Activated naive CD8-positive, alpha-beta T cell treated with anti-CD3 and anti-CD28 coated beads for 36 hours (primary cell): ENCODE results near the gene RBM47. TPM values are rescaled to one million over a fixed set of nuclear protein-coding genes. Genes with fewer than 3 reads are reported as not detected.

Source experiments
- DNase-seq: peaks from one replicate; pipeline ENCODE4 v3.0.0; 2021
- H3K27ac Mint-ChIP-seq: one replicate; pipeline ENCODE4 v1.8.0; 2022; ENCODE audit warnings: mild to moderate bottlenecking, moderate library complexity, mixed read lengths
- H3K27me3 Mint-ChIP-seq: one replicate; pipeline ENCODE4 v1.8.0; 2022; ENCODE audit warnings: mild to moderate bottlenecking, mixed read lengths
- H3K36me3 Mint-ChIP-seq: one replicate; pipeline ENCODE4 v1.8.0; 2021; ENCODE audit warnings: mild to moderate bottlenecking, mixed read lengths
- H3K4me1 Mint-ChIP-seq: one replicate; pipeline ENCODE4 v1.8.0; 2021; ENCODE audit warnings: mixed read lengths
- H3K4me3 Mint-ChIP-seq: one replicate; pipeline ENCODE4 v1.8.0; 2022; ENCODE audit warnings: mild to moderate bottlenecking, moderate library complexity, mixed read lengths
- H3K9me3 Mint-ChIP-seq: one replicate; pipeline ENCODE4 v1.8.0; 2022; ENCODE audit warnings: mixed read lengths
- total RNA-seq, 2 experiments: library from RNA; stranded (reverse); gene quantifications; one replicate each; pipeline ENCODE4 v1.2.3, GENCODE V29; 2021

The RBM47 gene
- total RNA-seq, 2 experiments from 2014 or later: 0.16 to 0.22 TPM

DNA sequence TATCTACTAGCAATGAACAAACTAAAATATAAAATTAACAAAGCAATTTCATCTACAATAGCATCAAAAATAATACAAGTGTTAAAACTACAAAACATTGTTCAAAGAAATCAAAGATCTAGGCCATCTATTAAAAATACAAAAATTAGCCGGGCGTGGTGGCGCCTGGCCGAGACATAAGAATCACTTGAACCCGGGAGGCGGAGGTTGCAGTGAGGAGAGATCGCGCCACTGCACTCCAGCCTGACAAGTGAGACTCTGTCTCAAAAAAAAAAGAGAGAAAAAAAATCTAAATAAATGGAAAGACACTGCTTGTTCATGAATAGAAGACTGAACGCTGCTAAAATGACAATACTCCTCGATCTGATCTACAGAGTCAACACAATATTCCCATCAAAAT lies 139.2 kb downstream of the RBM47 start:
- Mint-ChIP-seq H3K27ac (no peak overlapping the region), H3K4me1 (peaks cover 2% of the 10 kb centered on the region), H3K4me3 (no peak overlapping the region), H3K27me3 (no peaks in the 10 kb centered on the region), H3K9me3 (no peaks in the 10 kb centered on the region), H3K36me3 (no peaks in the 10 kb centered on the region)
- no peak for DNase-seq

DNA sequence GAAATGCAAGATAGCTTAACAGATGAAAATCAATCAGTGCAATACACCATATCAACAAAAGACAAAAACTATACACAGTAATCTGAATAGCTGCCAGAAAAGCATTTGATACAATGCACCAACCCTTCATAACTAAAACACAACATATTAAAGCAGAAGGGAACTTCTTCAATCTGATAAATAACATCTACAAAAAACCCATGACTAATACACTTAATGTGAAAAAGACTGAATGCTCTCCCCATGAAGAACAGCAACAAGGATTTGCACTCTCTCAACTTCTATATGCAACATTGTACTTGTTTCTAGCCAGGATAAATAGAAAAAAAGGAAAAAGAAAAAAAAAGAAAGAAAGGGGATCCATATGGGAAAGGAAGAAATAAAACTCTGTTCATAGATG lies 139.7 kb downstream of the RBM47 start:
- no peak for DNase-seq
- Mint-ChIP-seq H3K4me3 (no peak overlapping the region), H3K27ac (no peak overlapping the region), H3K9me3 (no peaks in the 10 kb centered on the region), H3K27me3 (no peaks in the 10 kb centered on the region), H3K4me1 (peaks cover 2% of the 10 kb centered on the region), H3K36me3 (no peaks in the 10 kb centered on the region)

DNA sequence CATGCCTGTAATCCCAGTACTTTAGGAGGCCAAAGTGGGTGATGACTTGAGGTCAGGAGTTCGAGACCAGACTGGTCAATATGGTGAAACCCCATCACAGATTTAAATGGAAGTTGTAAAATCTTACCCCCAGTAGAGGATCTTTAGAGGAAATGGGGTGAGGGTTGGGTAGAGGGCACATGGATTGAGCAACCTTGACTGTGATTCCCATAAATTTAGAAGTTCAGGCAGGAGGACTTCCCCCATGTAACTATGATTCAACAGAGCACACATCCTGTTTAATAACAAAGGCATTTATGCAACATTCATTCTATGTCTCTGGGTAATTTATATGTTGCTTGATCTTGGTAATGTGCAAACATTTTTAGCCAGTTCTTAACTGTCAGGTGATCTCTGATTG lies 143.1 kb downstream of the RBM47 start:
- no peak for DNase-seq
- Mint-ChIP-seq H3K36me3 (no peaks in the 10 kb centered on the region), H3K27me3 (peaks cover 10% of the 10 kb centered on the region), H3K27ac (no peak overlapping the region), H3K4me1 (peaks cover 2% of the 10 kb centered on the region), H3K9me3 (no peaks in the 10 kb centered on the region), H3K4me3 (no peak overlapping the region)

DNA sequence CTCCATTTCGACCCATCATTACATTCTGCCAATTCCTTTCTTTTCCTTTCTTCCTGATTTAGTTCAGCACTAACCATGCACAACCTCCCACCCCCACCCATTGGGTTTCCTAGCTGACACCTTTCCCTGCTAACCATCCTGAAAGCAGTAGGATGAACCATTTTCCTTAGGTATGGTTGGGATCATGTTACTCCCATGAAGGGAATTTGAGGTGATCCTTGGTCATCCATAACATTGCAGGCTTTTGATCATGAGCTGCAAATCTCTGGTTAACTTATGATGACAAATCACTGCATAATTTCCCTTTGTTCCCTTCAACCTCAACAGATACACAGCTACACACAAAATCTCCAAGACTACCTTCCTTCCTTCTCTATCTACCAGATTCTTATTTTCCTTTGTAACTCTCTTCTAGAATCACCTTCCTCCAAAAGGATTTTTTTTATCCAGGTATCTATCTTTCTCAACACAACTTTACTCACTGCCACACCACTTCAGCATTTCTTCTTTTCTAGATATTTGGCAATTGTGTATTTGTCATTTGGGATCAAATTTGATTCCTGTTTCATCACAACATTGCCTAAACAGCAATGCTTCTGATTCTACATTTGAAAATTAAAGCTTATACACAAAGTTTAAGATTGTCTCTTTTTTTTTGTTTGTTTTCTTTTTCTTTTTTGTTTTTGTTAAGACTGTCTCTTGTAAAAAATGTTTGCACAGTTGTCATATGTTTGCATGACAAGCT lies 145.1 kb downstream of the RBM47 start:
- Mint-ChIP-seq H3K4me1 (peaks cover 2% of the 10 kb centered on the region), H3K9me3 (no peaks in the 10 kb centered on the region), H3K27me3 (peaks cover 14% of the 10 kb centered on the region), H3K36me3 (no peaks in the 10 kb centered on the region), H3K4me3 (no peak overlapping the region), H3K27ac (no peak overlapping the region)
- DNase-seq: no peak

DNA sequence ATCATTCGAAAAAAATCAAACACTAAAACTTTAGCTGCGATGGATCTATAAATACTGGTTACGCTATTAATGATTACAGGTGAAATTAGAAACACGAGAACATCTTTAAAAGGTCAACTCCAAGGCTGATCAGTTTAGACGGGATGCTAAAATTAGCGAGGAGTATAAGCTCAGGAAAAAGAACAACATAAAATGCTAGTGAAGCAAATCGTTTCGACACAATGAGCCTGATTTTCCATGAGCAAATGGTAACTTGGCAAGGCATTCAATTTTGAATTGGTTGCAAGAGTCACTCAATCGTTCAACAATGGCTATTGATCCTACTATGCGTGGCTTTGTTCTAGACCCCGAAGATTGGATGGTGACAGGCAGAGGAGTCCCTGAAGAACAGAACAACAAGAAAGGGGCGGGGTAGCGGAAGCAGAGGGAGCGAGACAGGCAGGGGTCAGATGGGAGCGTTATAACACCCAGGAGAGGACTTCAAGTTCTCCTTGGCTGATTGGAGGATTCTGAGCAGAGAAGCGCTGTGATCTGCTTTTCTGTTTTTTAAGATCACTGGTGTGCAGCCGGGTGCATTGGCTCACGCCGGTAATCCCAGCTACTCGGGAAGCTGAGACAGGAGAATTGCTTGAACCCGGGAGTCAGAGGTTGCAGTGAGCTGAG lies 146.5 kb downstream of the RBM47 start:
- H3K27me3 Mint-ChIP-seq: peaks cover 14% of the 10 kb centered on the region
- H3K36me3 Mint-ChIP-seq: no peaks in the 10 kb centered on the region
- DNase-seq: no peak
- peaks cover 2% of the 10 kb centered on the region for H3K4me1 Mint-ChIP-seq
- no peaks in the 10 kb centered on the region for H3K9me3 Mint-ChIP-seq
- no peak overlapping the region for H3K27ac Mint-ChIP-seq
- no peak overlapping the region for H3K4me3 Mint-ChIP-seq

DNA sequence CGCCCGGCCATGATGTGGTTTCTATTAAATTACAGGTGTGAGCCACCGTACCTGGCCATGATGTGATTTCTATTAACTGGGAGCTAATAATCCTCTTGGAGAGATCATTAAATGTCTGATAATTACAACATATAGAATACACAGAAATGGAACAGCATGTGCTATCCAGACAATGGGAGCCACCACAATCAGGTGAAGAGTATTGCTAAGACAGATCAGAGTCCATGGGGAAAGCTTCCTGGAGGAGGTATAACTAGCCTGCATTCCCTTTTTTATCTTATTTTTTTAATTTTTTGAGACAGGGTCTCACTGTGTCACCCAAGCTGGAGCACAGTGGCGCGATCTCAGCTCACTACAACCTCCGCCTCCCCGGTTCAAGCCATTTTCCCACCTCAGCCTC lies 147.7 kb downstream of the RBM47 start:
- Mint-ChIP-seq H3K4me3 (no peak overlapping the region), H3K36me3 (no peaks in the 10 kb centered on the region), H3K9me3 (no peaks in the 10 kb centered on the region), H3K4me1 (peaks cover 2% of the 10 kb centered on the region), H3K27ac (no peak overlapping the region), H3K27me3 (peaks cover 14% of the 10 kb centered on the region)
- no peak for DNase-seq

DNA sequence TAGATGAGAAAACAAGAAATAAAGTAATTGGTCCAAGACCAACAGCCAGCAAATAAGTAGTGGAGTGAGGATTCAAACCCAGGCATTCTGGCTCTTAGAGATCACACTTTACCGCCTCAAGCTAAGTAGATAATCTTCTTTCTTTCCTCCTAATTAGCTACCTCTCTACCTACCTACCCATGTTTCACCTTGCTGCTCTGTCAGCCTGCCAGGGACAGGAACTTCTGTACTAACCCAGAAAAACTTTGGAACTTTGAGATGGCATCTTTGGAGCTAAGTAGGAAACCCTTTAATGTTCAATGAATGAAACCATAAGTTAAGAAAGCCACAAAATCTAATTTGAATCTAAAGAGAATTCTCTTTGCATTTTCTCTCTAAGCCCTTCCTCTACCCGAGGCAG lies 149.4 kb downstream of the RBM47 start:
- Mint-ChIP-seq H3K9me3 (no peaks in the 10 kb centered on the region), H3K27me3 (peaks cover 14% of the 10 kb centered on the region), H3K36me3 (no peaks in the 10 kb centered on the region), H3K4me3 (no peak overlapping the region), H3K27ac (no peak overlapping the region), H3K4me1 (peaks cover 3% of the 10 kb centered on the region)
- DNase-seq: no peak

DNA sequence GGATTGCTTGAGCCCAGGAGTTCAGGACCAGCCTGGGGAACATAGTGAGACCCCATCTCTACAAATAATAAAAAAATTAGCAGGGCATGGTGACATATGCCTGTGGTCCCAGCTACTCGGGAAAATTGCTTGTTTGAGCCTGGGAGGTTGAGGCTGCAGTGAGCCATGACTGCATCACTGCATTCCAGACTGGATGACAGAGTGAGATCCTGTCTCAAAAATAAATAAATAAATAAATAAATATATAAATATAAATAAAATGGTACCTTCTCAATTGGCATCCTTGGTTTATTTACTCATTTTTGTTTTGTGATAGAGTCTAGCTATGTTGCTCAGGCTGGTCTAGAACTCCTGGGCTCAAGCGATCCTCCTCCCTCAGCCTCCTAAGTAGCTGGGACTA lies 150.3 kb downstream of the RBM47 start:
- Mint-ChIP-seq H3K4me1 (peaks cover 5% of the 10 kb centered on the region), H3K9me3 (no peaks in the 10 kb centered on the region), H3K36me3 (no peaks in the 10 kb centered on the region), H3K27me3 (peaks cover 12% of the 10 kb centered on the region), H3K4me3 (no peak overlapping the region), H3K27ac (no peak overlapping the region)
- DNase-seq: no peak

DNA sequence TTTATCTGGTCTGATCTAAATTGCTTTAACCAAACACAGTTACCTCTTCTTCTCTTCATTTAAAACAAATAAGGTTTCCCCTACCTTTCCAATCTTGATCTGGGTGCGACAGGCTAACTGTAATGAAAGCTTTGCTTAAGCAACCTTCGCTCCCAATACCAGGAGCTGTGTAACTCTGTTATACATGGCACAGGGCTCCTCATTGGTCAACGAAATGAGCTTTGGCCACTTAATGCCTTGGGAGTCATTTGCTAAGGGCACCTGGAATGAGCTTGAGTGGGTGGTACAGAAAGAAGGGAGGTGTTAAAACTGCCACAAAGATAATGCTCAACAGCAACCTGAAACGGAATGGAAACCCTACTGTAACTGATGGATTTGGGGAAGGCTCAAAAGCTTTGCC lies 154.1 kb downstream of the RBM47 start:
- peaks cover 8% of the 10 kb centered on the region for H3K27me3 Mint-ChIP-seq
- DNase-seq: no peak
- H3K9me3 Mint-ChIP-seq: no peaks in the 10 kb centered on the region
- H3K27ac Mint-ChIP-seq: no peak overlapping the region
- no peaks in the 10 kb centered on the region for H3K36me3 Mint-ChIP-seq
- H3K4me3 Mint-ChIP-seq: no peak overlapping the region
- H3K4me1 Mint-ChIP-seq: peaks cover 11% of the 10 kb centered on the region

DNA sequence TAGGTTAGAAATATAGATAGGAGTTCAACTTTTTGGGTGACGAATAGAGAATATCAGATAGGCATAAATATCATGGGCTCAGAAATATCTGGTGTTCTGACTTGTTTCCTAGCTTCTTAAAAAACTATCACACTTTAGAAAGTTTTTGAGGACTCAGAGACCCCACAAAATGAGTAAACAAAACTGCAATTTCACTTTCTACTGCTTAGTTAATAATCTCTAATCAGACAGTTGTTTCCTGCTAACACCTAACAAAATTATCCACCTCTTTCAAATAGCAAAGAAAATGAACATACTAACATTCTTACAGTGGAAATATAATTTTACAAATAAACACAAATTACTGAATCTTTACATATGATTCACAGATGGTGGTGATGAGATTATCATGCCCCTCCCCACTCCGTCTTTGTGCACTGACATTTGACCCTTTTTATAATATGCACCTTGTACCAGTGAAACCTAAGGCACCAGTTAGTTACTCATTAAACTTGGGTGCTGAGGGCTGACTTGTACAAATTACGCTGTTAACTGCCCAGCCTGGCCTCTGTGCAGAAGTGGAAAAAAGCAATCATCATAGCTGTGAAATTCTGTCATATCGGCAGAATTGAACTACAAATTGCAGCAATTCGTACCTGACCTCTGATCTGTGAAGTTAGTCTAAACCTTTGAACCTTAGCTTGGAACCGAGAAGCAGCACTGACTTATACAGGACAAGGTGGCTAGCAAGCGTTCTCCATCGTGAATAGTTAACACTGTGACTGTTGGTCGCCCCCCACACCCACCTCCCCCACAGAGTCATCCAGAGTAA lies 155.9 kb downstream of the RBM47 start:
- H3K4me1 Mint-ChIP-seq: peaks cover 11% of the 10 kb centered on the region
- H3K4me3 Mint-ChIP-seq: no peak overlapping the region
- H3K27ac Mint-ChIP-seq: no peak overlapping the region
- no peak for DNase-seq
- peaks cover 3% of the 10 kb centered on the region for H3K27me3 Mint-ChIP-seq
- no peaks in the 10 kb centered on the region for H3K9me3 Mint-ChIP-seq
- H3K36me3 Mint-ChIP-seq: no peaks in the 10 kb centered on the region

DNA sequence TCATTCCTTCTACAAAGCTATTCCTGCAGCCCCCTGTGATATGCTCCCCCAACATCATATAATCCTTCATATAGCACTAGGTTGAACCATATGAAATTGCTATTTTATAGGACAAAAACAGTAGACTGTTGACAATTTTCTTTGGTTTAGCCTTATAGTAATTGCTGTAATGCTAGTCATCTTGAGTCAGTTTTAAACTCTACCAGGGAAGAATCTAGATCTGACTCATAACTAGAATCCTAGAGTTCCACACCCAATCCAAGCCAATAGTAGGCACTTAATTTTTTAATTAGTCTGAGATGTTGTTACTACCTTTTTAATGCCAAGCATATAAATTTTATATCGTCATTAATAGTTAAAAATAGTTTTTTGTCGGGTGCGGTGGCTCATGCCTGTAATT lies 157.7 kb downstream of the RBM47 start:
- H3K9me3 Mint-ChIP-seq: no peaks in the 10 kb centered on the region
- H3K36me3 Mint-ChIP-seq: no peaks in the 10 kb centered on the region
- H3K27me3 Mint-ChIP-seq: peaks cover 3% of the 10 kb centered on the region
- no peak for DNase-seq
- H3K4me1 Mint-ChIP-seq: peaks cover 12% of the 10 kb centered on the region
- no peak overlapping the region for H3K27ac Mint-ChIP-seq
- no peak overlapping the region for H3K4me3 Mint-ChIP-seq

DNA sequence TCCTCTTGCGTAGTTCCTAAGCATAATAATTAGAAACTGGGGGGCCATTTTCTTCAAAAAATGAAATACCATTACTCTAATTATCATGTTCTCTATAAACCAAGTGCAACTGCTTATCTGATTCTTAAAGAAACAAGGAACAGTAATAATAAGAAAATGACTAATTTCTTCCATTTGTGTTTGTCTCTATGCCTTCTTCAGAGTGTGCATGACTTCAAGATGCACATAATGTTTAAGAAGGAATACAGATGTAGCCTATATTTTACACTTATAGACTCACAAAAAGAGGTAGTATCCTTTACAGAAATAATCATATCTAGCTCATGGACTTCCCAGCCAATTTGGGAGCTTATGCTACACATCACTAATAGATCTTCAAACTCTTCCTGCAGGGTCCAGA lies 162.9 kb downstream of the RBM47 start:
- Mint-ChIP-seq H3K27ac (no peak overlapping the region), H3K36me3 (no peaks in the 10 kb centered on the region), H3K9me3 (no peaks in the 10 kb centered on the region), H3K4me1 (peaks cover 10% of the 10 kb centered on the region), H3K4me3 (no peak overlapping the region), H3K27me3 (peaks cover 3% of the 10 kb centered on the region)
- no peak for DNase-seq

DNA sequence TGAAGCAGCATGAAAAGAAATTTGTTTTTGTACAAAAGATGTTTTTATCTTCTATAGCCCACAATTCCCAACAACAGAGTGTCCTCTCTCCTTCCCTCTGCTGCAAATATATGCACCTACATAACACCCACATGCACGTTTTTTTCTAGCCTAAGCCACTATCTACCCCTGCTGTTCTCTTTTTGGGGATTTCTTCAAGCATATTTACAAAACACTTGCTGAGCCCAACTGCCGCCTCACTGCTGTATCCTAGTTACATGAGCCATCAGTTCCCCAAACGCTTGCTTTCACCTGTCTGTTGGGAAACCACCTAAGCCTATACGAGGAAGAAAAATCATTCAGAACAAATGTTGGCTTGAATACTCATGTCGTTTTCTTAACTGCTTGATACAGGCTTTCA lies 167.3 kb downstream of the RBM47 start:
- H3K4me1 Mint-ChIP-seq: peaks cover 10% of the 10 kb centered on the region
- no peak overlapping the region for H3K27ac Mint-ChIP-seq
- DNase-seq: no peak
- no peaks in the 10 kb centered on the region for H3K27me3 Mint-ChIP-seq
- no peaks in the 10 kb centered on the region for H3K36me3 Mint-ChIP-seq
- H3K4me3 Mint-ChIP-seq: no peak overlapping the region
- no peaks in the 10 kb centered on the region for H3K9me3 Mint-ChIP-seq

DNA sequence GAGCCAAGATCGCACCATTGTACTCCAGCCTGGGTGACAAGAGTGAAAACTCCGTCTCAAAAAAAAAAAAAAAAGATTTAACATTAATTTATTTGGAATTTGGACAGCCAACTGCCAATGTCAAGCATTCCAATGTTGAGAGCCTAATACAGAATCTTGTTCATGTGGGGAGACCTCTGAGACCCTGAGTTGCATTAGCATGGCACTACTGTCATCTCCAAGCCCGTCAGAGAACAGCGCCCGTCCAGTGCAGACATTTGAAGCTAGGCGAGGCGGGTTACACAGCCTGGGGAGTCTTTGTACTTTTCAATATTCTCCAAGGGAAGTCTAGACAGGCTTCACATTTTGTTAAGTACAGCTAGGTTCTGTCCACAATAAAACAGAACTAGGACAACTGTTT lies 167.8 kb downstream of the RBM47 start:
- no peaks in the 10 kb centered on the region for H3K9me3 Mint-ChIP-seq

DNA sequence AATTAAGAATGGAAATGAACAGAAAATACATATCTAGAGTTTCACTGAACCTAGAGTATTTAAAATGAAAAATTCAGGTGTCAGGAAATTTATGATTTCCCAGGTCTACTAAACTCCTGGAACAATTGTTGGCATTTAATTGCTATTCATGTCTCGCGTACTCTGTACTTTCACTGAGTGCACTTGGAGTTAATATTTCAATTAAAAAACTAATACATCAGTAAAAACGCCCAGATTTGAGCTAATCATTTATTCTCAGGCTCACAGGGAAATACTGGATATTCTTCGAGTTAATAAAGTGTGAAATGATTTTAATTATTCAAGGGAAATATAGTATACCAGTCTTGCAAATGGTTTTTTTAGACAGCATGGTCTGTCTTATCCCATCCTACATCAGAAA lies 168.6 kb downstream of the RBM47 start:
- no peaks in the 10 kb centered on the region for H3K36me3 Mint-ChIP-seq
- H3K4me3 Mint-ChIP-seq: no peak overlapping the region
- H3K27ac Mint-ChIP-seq: no peak overlapping the region
- H3K4me1 Mint-ChIP-seq: peaks cover 2% of the 10 kb centered on the region
- no peaks in the 10 kb centered on the region for H3K9me3 Mint-ChIP-seq
- no peaks in the 10 kb centered on the region for H3K27me3 Mint-ChIP-seq
- DNase-seq: no peak

More for the DNA sequence above, 167.8 kb downstream of the RBM47 start:
- no peaks in the 10 kb centered on the region for H3K36me3 Mint-ChIP-seq
- H3K4me1 Mint-ChIP-seq: peaks cover 8% of the 10 kb centered on the region
- H3K4me3 Mint-ChIP-seq: no peak overlapping the region
- H3K27me3 Mint-ChIP-seq: no peaks in the 10 kb centered on the region
- DNase-seq: no peak
- no peak overlapping the region for H3K27ac Mint-ChIP-seq
